ENCODE results near the gene FRRS1L.

FRRS1L gene

DNA sequence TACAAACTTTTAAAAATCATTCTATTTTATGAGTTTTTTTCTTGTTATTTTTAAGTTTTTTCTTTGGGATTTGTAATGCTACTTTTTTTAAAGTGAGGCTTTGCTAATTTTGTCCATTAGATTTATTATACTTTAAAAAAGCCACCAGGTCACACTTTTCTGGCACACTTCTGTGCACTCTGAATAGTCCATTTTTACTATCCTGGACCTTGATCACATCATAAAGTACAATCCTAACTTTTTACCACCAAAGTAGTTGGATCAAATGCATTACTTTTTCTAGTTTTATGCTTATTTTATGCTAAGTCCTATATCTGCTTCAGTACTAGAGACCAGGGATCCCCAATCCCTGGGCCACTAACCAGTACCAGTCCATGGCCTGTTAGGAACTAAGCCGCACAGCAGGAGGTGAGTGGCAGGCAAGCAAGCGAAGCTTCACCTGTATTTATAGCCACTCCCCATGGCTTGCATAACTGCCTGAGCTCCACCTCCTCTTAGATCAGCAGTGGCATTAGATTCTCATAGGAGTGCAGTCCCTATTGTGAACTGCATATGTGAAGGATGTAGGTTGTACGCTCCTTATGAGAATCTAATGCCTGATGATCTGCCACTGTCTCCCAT, 16.0 kb downstream of the FRRS1L start:
- H3K4me3 ChIP-seq (ENCODE audit: low read depth, low read length) = no peak overlapping the region
- TF ChIP-seq, protein P1, sequence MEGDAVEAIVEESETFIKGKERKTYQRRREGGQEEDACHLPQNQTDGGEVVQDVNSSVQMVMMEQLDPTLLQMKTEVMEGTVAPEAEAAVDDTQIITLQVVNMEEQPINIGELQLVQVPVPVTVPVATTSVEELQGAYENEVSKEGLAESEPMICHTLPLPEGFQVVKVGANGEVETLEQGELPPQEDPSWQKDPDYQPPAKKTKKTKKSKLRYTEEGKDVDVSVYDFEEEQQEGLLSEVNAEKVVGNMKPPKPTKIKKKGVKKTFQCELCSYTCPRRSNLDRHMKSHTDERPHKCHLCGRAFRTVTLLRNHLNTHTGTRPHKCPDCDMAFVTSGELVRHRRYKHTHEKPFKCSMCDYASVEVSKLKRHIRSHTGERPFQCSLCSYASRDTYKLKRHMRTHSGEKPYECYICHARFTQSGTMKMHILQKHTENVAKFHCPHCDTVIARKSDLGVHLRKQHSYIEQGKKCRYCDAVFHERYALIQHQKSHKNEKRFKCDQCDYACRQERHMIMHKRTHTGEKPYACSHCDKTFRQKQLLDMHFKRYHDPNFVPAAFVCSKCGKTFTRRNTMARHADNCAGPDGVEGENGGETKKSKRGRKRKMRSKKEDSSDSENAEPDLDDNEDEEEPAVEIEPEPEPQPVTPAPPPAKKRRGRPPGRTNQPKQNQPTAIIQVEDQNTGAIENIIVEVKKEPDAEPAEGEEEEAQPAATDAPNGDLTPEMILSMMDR (IDR thresholded peaks at IDR 0.05; ENCODE audit: borderline replicate concordance, insufficient read depth, low read depth, low read length) = no peak

DNA sequence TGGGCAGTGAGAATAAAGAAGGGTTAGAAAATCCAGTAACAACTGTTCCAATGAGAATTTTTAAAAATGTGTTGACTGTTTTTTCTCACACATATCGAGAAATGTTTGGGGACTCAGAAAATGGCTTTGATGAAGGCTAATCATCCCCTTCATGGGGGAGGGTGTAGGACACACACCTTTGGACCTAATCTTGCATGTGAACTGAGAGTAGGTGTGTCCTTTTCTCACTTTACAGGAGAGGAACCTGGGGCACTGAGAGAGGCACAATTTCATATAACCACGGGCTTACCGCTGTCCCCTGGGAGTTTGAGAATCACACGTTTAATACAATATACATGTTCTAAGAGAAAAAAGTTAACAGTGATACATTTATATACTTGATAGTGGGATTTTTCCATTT, 17.3 kb downstream of the FRRS1L start:
- H3K4me3 ChIP-seq (ENCODE audit: low read depth, low read length) = no peak overlapping the region
- TF ChIP-seq, protein P1 (IDR thresholded peaks at IDR 0.05; ENCODE audit: borderline replicate concordance, insufficient read depth, low read depth, low read length) = no peak

DNA sequence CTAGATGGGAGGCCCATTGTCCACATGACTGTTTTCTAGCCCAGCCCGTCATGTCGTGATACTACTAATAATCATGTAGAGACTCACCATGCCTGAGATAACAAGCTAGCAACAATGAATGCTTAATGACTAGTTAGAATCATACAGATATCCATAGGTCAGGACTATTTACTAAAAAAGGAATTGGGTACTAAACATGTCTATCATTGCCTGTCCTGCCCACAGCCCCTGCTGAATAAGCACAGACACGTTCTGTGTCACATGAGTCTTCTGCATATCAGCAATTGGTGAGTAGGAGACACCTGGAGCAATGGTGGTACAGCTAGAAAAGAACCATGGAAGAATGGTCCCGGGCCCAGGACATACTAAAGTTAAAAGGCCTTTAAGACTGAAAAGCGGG, 18.0 kb downstream of the FRRS1L start:
- TF ChIP-seq, protein P1 (IDR thresholded peaks at IDR 0.05; ENCODE audit: borderline replicate concordance, insufficient read depth, low read depth, low read length) = no peak
- no peak overlapping the region for H3K4me3 ChIP-seq (ENCODE audit: low read depth, low read length)

DNA sequence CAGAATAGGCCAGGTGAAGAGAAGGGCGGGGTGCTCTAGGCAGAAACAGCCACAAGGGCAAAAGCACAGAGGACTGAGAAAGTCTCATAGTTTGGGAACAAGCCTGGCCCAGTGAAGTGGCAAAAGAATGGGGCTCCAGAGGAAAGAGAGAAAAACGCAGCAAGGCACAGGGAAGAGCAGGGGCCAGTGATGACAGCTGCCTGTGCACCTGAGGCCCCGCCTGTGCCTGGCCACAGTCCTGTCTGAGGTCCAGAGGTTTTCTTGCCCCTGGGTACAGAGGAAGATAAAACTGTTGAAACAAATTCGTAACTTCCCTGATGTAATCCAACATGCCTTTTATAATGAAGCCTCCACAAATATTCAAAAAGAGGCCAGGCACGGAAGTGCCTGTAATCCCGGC, 22.0 kb downstream of the FRRS1L start:
- TF ChIP-seq, protein P1 (IDR thresholded peaks at IDR 0.05; ENCODE audit: borderline replicate concordance, insufficient read depth, low read depth, low read length) = no peak
- no peak overlapping the region for H3K4me3 ChIP-seq (ENCODE audit: low read depth, low read length)

DNA sequence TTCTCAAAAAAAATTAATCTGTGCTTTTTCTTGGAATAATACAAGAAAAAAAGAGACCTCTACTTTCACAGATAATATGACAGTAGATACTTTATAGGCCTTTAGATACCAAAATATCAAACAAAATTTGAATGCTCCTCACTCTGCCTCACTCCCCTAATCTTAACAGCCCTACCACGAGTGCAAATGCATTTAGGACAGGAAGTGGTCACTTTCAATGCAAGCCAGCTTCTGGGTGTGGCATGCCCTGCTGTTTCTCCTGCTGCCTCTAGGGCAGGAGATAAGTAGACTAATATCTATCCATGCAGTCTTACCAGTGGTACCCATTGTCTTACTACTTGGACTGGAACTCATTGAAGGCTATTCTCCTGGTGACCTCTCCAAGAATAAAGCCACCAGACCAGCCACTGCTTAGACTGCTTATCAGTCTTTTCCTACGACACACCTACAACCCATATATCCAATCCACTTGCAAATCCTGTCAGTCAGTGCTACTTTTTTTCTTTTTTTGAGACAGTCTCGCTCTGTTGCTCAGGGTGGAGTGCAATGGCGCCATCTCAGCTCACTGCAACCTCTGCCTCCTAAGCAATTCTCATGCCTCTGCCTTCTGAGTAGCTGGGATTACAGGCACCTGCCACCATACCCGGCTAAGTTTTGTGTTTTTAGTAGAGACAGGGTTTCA, 23.0 kb downstream of the FRRS1L start:
- H3K4me3 ChIP-seq (ENCODE audit: low read depth, low read length) = no peak overlapping the region
- TF ChIP-seq, protein P1 (IDR thresholded peaks at IDR 0.05; ENCODE audit: borderline replicate concordance, insufficient read depth, low read depth, low read length) = peak; percentile 69; the same call in 1 of the 2 replicates

DNA sequence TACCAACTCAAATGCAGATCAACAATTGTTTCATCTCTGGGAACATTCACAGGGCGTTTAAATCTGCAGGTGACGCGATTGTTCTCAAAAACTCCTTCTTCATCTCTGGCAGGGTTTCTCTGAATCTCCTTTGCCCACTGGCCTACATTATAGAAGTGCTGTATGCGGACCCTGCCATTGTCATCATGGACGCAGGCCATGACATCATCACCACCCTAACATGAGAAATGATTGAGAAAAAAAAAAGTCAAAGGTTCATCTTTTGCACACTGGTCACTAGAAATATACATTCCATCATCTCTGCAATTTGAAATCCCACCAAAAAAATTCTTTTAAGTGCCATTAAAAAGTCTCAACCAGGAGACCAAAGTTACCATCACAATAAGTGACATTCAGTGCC, 25.7 kb downstream of the FRRS1L start:
- no peak overlapping the region for H3K4me3 ChIP-seq (ENCODE audit: low read depth, low read length)
- TF ChIP-seq, protein P1 (IDR thresholded peaks at IDR 0.05; ENCODE audit: borderline replicate concordance, insufficient read depth, low read depth, low read length) = no peak

DNA sequence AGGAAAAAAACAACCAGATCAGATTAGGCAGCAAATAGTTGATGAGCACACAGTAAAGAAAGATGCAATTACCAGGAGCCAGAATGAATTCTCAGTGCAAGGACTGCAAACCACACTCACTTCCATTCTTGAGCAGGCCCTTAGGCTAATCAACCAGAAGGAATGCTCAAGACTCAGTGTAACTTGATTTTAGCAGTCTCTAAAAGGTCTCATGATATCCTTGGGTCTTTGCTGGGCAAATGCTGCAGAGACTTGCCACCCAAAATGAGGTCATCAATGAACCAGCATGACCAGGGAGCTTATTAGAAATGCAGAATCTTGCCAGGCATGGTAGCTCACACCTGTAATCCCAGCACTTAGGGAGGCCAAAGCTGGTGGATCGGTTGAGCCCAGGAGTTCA, 27.2 kb downstream of the FRRS1L start:
- TF ChIP-seq, protein P1 (IDR thresholded peaks at IDR 0.05; ENCODE audit: borderline replicate concordance, insufficient read depth, low read depth, low read length) = no peak
- no peak overlapping the region for H3K4me3 ChIP-seq (ENCODE audit: low read depth, low read length)
